Activated gamma-delta T cell (primary cell): ENCODE data around the gene YTHDC2.
"Not testable (repeated sequence)": the region's sequence is repeated elsewhere in the genome, so short reads cannot be mapped to it uniquely, and the experiment has no call there.

Source experiments
- DNase-seq: peaks from one replicate; lab custom pipeline; 2025; lab: John Stamatoyannopoulos, UW

Gene YTHDC2

GRCh38 chr5:113603246-113603645 is 89.8 kb downstream of the YTHDC2 start:
- DNase-seq: not testable (repeated sequence)

- DNase-seq: no peak
Measured at GRCh38 chr5:113606298-113607134, 93.0 kb downstream of the YTHDC2 start.

GRCh38 chr5:113607361-113607760 is 93.9 kb downstream of the YTHDC2 start:
- no peak for DNase-seq

GRCh38 chr5:113608113-113608596 is 94.7 kb downstream of the YTHDC2 start:
- no peak for DNase-seq

GRCh38 chr5:113612060-113612496 is 98.6 kb downstream of the YTHDC2 start:
- no peak for DNase-seq

GRCh38 chr5:113614191-113614590 is 100.7 kb downstream of the YTHDC2 start:
- no peak for DNase-seq

- DNase-seq: no peak
Measured at GRCh38 chr5:113615708-113616107, 102.2 kb downstream of the YTHDC2 start.

- DNase-seq: peak; percentile 9
Measured at GRCh38 chr5:113617191-113617796, 103.8 kb downstream of the YTHDC2 start.

GRCh38 chr5:113632996-113633395 is 119.5 kb downstream of the YTHDC2 start:
- DNase-seq: no peak

GRCh38 chr5:113634957-113635356 is 121.5 kb downstream of the YTHDC2 start:
- DNase-seq: no peak

- DNase-seq: no peak
Measured at GRCh38 chr5:113641715-113642114, 128.2 kb downstream of the YTHDC2 start.
